PC-9 (cell line): Measurements from ENCODE around the gene PRR7. TPM values are rescaled to one million over a fixed set of nuclear protein-coding genes. Genes with fewer than 3 reads are reported as not detected.
A peak's percentile ranks its signal among the peaks of the same experiment; 100 is the strongest.

ENCODE experiments used
- BruUV-seq: library from RNA; stranded (reverse); fragments of 400-500 nt; replicated peaks from 2 replicates; lab custom pipeline; 2021; lab: Mats Ljungman, UMichigan
- CTCF ChIA-PET: fragments of 300-600 bp; sonication (Branson Sonifier 250); formaldehyde crosslinking; loops from one replicate; lab custom pipeline; 2022; ENCODE audit warnings: antibody characterized with exemption; lab: Charles Lee
- POLR2A ChIA-PET: fragments of 300-600 bp; sonication (Branson Sonifier 250); formaldehyde crosslinking; loops from one replicate; lab custom pipeline; 2022; ENCODE audit warnings: antibody characterized with exemption; ENCODE audit not compliant: unreplicated experiment; lab: Charles Lee
- DNase-seq, 2 experiments: peaks; one replicate each; pipeline versions ENCODE4 v3.0.0 to v3.0.0-alpha.2; 2015 to 2022; ENCODE audit warnings: mixed read lengths in 1 of 2
- H2AFZ ChIP-seq: fragments of 200-600 bp; sonication (generic); 2 replicates; pipeline ENCODE4 v1.8.1; 2017; ENCODE audit warnings: antibody characterized with exemption
- H3F3A ChIP-seq: fragments of 200-600 bp; sonication (generic); 2 replicates; pipeline ENCODE4 v1.8.1; 2017; ENCODE audit warnings: antibody characterized with exemption, mild to moderate bottlenecking, low read depth; ENCODE audit not compliant: insufficient read depth
- H3K27ac ChIP-seq: fragments of 200-600 bp; sonication (generic); 2 replicates; pipeline ENCODE4 v1.6.1; 2016; ENCODE audit warnings: mixed run types
- H3K27me3 ChIP-seq: fragments of 200-600 bp; sonication (generic); 2 replicates; pipeline ENCODE4 v1.6.1; 2016; ENCODE audit warnings: low read depth, mixed run types; ENCODE audit not compliant: insufficient read depth
- H3K36me3 ChIP-seq: fragments of 200-600 bp; sonication (generic); 2 replicates; pipeline ENCODE4 v1.6.1; 2016; ENCODE audit warnings: low read depth, mixed run types
- H3K4me1 ChIP-seq: fragments of 200-600 bp; sonication (generic); replicated peaks from 2 replicates; pipeline ENCODE4 v1.6.1; 2016; ENCODE audit warnings: mixed run types; ENCODE audit not compliant: insufficient read depth
- H3K4me2 ChIP-seq: fragments of 200-600 bp; sonication (generic); 2 replicates; pipeline ENCODE4 v1.6.1; 2017; ENCODE audit warnings: mixed run types
- H3K4me3 ChIP-seq: fragments of 200-600 bp; sonication (generic); 2 replicates; pipeline ENCODE4 v1.6.1; 2016; ENCODE audit warnings: mixed run types
- H3K79me2 ChIP-seq: fragments of 200-600 bp; sonication (generic); 2 replicates; pipeline ENCODE4 v1.6.1; 2017; ENCODE audit warnings: low read depth, mixed run types
- H3K9me2 ChIP-seq: fragments of 200-600 bp; sonication (generic); 2 replicates; pipeline ENCODE4 v1.8.1; 2017; ENCODE audit warnings: mild to moderate bottlenecking; ENCODE audit not compliant: insufficient read depth
- H3K9me3 ChIP-seq: fragments of 200-600 bp; sonication (generic); 2 replicates; pipeline ENCODE4 v1.8.1; 2016; ENCODE audit warnings: low read depth; ENCODE audit not compliant: insufficient read depth
- H4K20me1 ChIP-seq: fragments of 200-600 bp; sonication (generic); 2 replicates; pipeline ENCODE4 v1.8.1; 2017; ENCODE audit not compliant: insufficient read depth
- CTCF ChIP-seq: fragments of 200-600 bp; sonication (generic); conservative IDR thresholded peaks from 2 replicates; pipeline ENCODE4 v1.6.1; 2017; ENCODE audit warnings: mixed run types, antibody characterized with exemption, mild to moderate bottlenecking, moderate library complexity
- EZH2 ChIP-seq: fragments of 200-600 bp; sonication (generic); IDR thresholded peaks from 2 replicates; pipeline ENCODE4 v1.8.0; 2017; ENCODE audit warnings: antibody characterized with exemption, low read depth
- intact Hi-C: fragments of 100-400 bp; cut with micrococcal nuclease; formaldehyde crosslinking; loops from one replicate; pipeline ENCODE4 v1.10.0; 2022; ENCODE audit not compliant: unreplicated experiment
- total RNA-seq: library from RNA; stranded (reverse); gene quantifications from 2 replicates; pipeline ENCODE4 v1.2.3, GENCODE V29; 2021

The PRR7 gene
- total RNA-seq, 1 experiment from 2014 or later, result 22.2 TPM

GRCh38 chr5:177447611-177448243 is 1.1 kb downstream of the PRR7 start:
- Histone ChIP-seq H3K27me3 (no peaks in the 10 kb centered on the region), H3K4me3 (peak overlapping the region; percentile 68), H3K79me2 (peaks cover 39% of the 10 kb centered on the region), H2AFZ (0 out of 2 replicates have a peak overlapping the region, but pooled peaks have one; percentile 49), H3F3A (peaks cover 51% of the 10 kb centered on the region), H3K36me3 (peaks cover 5% of the 10 kb centered on the region; the same call in 1 of the 2 replicates), H3K9me3 (no peaks in the 10 kb centered on the region), H3K27ac (peak overlapping the region; percentile 78), H3K4me1 (peaks cover 18% of the 10 kb centered on the region), H3K9me2 (no peaks in the 10 kb centered on the region), H3K4me2 (peak overlapping the region; percentile 90), H4K20me1 (peaks cover 25% of the 10 kb centered on the region)
- BruUV-seq, result no TSS peak
- intact Hi-C loops, result loop anchor here (1.0 kb wide), 1 partner anchor 21 kb away; the partner anchor contains the start of gene GRK6
- TF ChIP-seq EZH2 (no peak), CTCF (no peak)
- DNase-seq, result peak; percentile 90 to 95
- POLR2A ChIA-PET, result interaction anchor here (0.6 to 1.6 kb wide), 5 partner anchors 21 to 253 kb away, joined by 3 to 36 read pairs (median 4); partner anchors contain the start of genes GRK6, LMAN2 and PDLIM7
- CTCF ChIA-PET, result interaction anchor here (0.7 to 1.4 kb wide), 7 partner anchors 10 to 334 kb away, joined by 3 to 10 read pairs (median 4); no protein-coding TSS in a partner anchor

GRCh38 chr5:177448244-177448950 is 1.8 kb downstream of the PRR7 start:
- Histone ChIP-seq H3K27me3 (no peaks in the 10 kb centered on the region), H3K4me2 (peak overlapping the region; percentile 90), H2AFZ (no peak overlapping the region), H3K27ac (peak overlapping the region; percentile 52), H3K36me3 (peaks cover 5% of the 10 kb centered on the region; the same call in 1 of the 2 replicates), H3K79me2 (peaks cover 39% of the 10 kb centered on the region), H3K9me3 (no peaks in the 10 kb centered on the region), H3K4me1 (peaks cover 18% of the 10 kb centered on the region), H3F3A (peaks cover 47% of the 10 kb centered on the region), H3K4me3 (peak overlapping the region; percentile 68; the same call in 1 of the 2 replicates), H4K20me1 (peaks cover 25% of the 10 kb centered on the region), H3K9me2 (no peaks in the 10 kb centered on the region)
- CTCF ChIA-PET, result interaction anchor here (0.6 to 1.4 kb wide), 7 partner anchors 9 to 335 kb away, joined by 3 to 10 read pairs (median 4); no protein-coding TSS in a partner anchor
- no peak for TF ChIP-seq CTCF
- TF ChIP-seq EZH2, result no peak
- intact Hi-C loops, result loop anchor here (1.0 kb wide), 1 partner anchor 22 kb away; the partner anchor contains the start of gene GRK6
- BruUV-seq, result TSS peak; percentile 10
- POLR2A ChIA-PET, result interaction anchor here (0.9 to 1.6 kb wide), 3 partner anchors 22 to 59 kb away, joined by 3 to 31 read pairs (median 4); partner anchors contain the start of genes GRK6 and PDLIM7
- DNase-seq, result no peak
